Activated T-cell treated with anti-CD3 and anti-CD28 coated beads, Interleukin-2, amount 50 U/mL, for 4 hours (primary cell): ENCODE measurements around the gene LACTBL1. TPM values are rescaled to one million over a fixed set of nuclear protein-coding genes. Genes with fewer than 3 reads are reported as not detected.
A peak's percentile ranks its signal among the peaks of the same experiment; 100 is the strongest.
"Not testable (repeated sequence)": the region's sequence is repeated elsewhere in the genome, so short reads cannot be mapped to it uniquely, and the experiment has no call there.

Source experiments
- ATAC-seq, 2 donors: fragments of 200-7000 bp; cut with Tn5 transposase; one replicate each; pipeline ENCODE4 v1.10.0; 2021
- DNase-seq: peaks from one replicate; pipeline ENCODE4 v3.0.0-alpha.2; 2020
- H3K27me3 Mint-ChIP-seq: one replicate; pipeline ENCODE4 v1.8.0; 2021; ENCODE audit warnings: low read depth, mixed read lengths
- H3K36me3 Mint-ChIP-seq: one replicate; pipeline ENCODE4 v1.8.0; 2022; ENCODE audit warnings: mixed read lengths; ENCODE audit not compliant: insufficient read depth
- H3K4me1 Mint-ChIP-seq: one replicate; pipeline ENCODE4 v1.8.0; 2021; ENCODE audit warnings: low read depth, mixed read lengths
- H3K4me3 Mint-ChIP-seq: one replicate; pipeline ENCODE4 v1.8.0; 2021; ENCODE audit warnings: mild to moderate bottlenecking, moderate library complexity, mixed read lengths
- H3K9me3 Mint-ChIP-seq: one replicate; pipeline ENCODE4 v1.8.0; 2021; ENCODE audit warnings: mixed read lengths
- total RNA-seq, 3 donors: library from RNA; stranded (reverse); gene quantifications; one replicate each; pipeline ENCODE4 v1.2.1, GENCODE V29; 2021

The LACTBL1 gene
- total RNA-seq, 3 donors from 2014 or later = not detected

GRCh38 chr1:23000133-23000532, 27.5 kb upstream of the LACTBL1 start:
- H3K36me3 Mint-ChIP-seq, H3K9me3 Mint-ChIP-seq, H3K27me3 Mint-ChIP-seq, ATAC-seq, H3K4me3 Mint-ChIP-seq, DNase-seq, H3K4me1 Mint-ChIP-seq: not testable (repeated sequence)

- ATAC-seq, H3K4me3 Mint-ChIP-seq, H3K9me3 Mint-ChIP-seq, H3K36me3 Mint-ChIP-seq, DNase-seq, H3K27me3 Mint-ChIP-seq, H3K4me1 Mint-ChIP-seq: not testable (repeated sequence)
These were observed 24.9 kb upstream of the LACTBL1 start for GRCh38 chr1:22997528-22997927.

GRCh38 chr1:22995774-22996173, 23.1 kb upstream of the LACTBL1 start:
- DNase-seq (no peak), ATAC-seq (no peak)
- Mint-ChIP-seq H3K27me3 (no peaks in the 10 kb centered on the region), H3K4me1 (no peaks in the 10 kb centered on the region), H3K9me3 (peaks cover 3% of the 10 kb centered on the region), H3K4me3 (no peak overlapping the region), H3K36me3 (no peaks in the 10 kb centered on the region)

GRCh38 chr1:22993220-22993795, 20.6 kb upstream of the LACTBL1 start:
- ATAC-seq, H3K4me1 Mint-ChIP-seq, H3K36me3 Mint-ChIP-seq, H3K27me3 Mint-ChIP-seq, H3K4me3 Mint-ChIP-seq, DNase-seq, H3K9me3 Mint-ChIP-seq: not testable (repeated sequence)

- not testable (repeated sequence) for H3K27me3 Mint-ChIP-seq, ATAC-seq, DNase-seq, H3K4me3 Mint-ChIP-seq, H3K9me3 Mint-ChIP-seq, H3K4me1 Mint-ChIP-seq, H3K36me3 Mint-ChIP-seq
These were observed 19.7 kb upstream of the LACTBL1 start for GRCh38 chr1:22992384-22992783.

GRCh38 chr1:22983944-22984343, 11.3 kb upstream of the LACTBL1 start:
- Mint-ChIP-seq H3K9me3 (no peaks in the 10 kb centered on the region), H3K4me3 (no peak overlapping the region), H3K4me1 (no peaks in the 10 kb centered on the region), H3K27me3 (peaks cover 11% of the 10 kb centered on the region), H3K36me3 (no peaks in the 10 kb centered on the region)
- ATAC-seq = no peak
- no peak for DNase-seq

GRCh38 chr1:22980471-22980790, 7.8 kb upstream of the LACTBL1 start:
- not testable (repeated sequence) for ATAC-seq, H3K4me3 Mint-ChIP-seq, H3K36me3 Mint-ChIP-seq, DNase-seq, H3K9me3 Mint-ChIP-seq, H3K4me1 Mint-ChIP-seq
- peaks cover 20% of the 10 kb centered on the region for H3K27me3 Mint-ChIP-seq

GRCh38 chr1:22978299-22978698, 5.6 kb upstream of the LACTBL1 start:
- Mint-ChIP-seq H3K9me3 (no peaks in the 10 kb centered on the region), H3K4me3 (no peak overlapping the region), H3K4me1 (no peaks in the 10 kb centered on the region), H3K27me3 (peaks cover 24% of the 10 kb centered on the region), H3K36me3 (no peaks in the 10 kb centered on the region)
- ATAC-seq (no peak), DNase-seq (no peak)

- DNase-seq (peak; percentile 29), ATAC-seq (peak; percentile 80 to 87)
- no peaks in the 10 kb centered on the region for H3K4me1 Mint-ChIP-seq
- H3K4me3 Mint-ChIP-seq = no peak overlapping the region
- H3K9me3 Mint-ChIP-seq = no peaks in the 10 kb centered on the region
- no peaks in the 10 kb centered on the region for H3K36me3 Mint-ChIP-seq
- H3K27me3 Mint-ChIP-seq = peaks cover 33% of the 10 kb centered on the region
These were observed 4.0 kb upstream of the LACTBL1 start for GRCh38 chr1:22976461-22977243.

- ATAC-seq = no peak
- H3K9me3 Mint-ChIP-seq = no peaks in the 10 kb centered on the region
- no peak overlapping the region for H3K4me3 Mint-ChIP-seq
- H3K4me1 Mint-ChIP-seq = no peaks in the 10 kb centered on the region
- DNase-seq = no peak
- H3K27me3 Mint-ChIP-seq = peaks cover 38% of the 10 kb centered on the region
- no peaks in the 10 kb centered on the region for H3K36me3 Mint-ChIP-seq
These were observed 3.4 kb upstream of the LACTBL1 start for GRCh38 chr1:22976127-22976460.

GRCh38 chr1:22975694-22976093, 3.0 kb upstream of the LACTBL1 start:
- Mint-ChIP-seq H3K36me3 (no peaks in the 10 kb centered on the region), H3K9me3 (no peaks in the 10 kb centered on the region), H3K4me3 (no peak overlapping the region), H3K4me1 (no peaks in the 10 kb centered on the region), H3K27me3 (peaks cover 38% of the 10 kb centered on the region)
- no peak for DNase-seq
- no peak for ATAC-seq

GRCh38 chr1:22971611-22972405, 858 bp downstream of the LACTBL1 start:
- Mint-ChIP-seq H3K27me3 (peaks cover 57% of the 10 kb centered on the region), H3K36me3 (no peaks in the 10 kb centered on the region), H3K9me3 (peaks cover under 1% of the 10 kb centered on the region), H3K4me3 (no peak overlapping the region), H3K4me1 (no peaks in the 10 kb centered on the region)
- DNase-seq (no peak), ATAC-seq (no peak)

GRCh38 chr1:22971161-22971560, 1.5 kb downstream of the LACTBL1 start:
- DNase-seq = no peak
- Mint-ChIP-seq H3K36me3 (no peaks in the 10 kb centered on the region), H3K27me3 (peaks cover 56% of the 10 kb centered on the region), H3K4me1 (no peaks in the 10 kb centered on the region), H3K9me3 (peaks cover 7% of the 10 kb centered on the region), H3K4me3 (no peak overlapping the region)
- no peak for ATAC-seq

GRCh38 chr1:22970096-22970495, 2.6 kb downstream of the LACTBL1 start:
- Mint-ChIP-seq H3K4me1 (no peaks in the 10 kb centered on the region), H3K27me3 (peaks cover 50% of the 10 kb centered on the region)
- ATAC-seq = no peak

GRCh38 chr1:22969304-22969709, 3.4 kb downstream of the LACTBL1 start:
- Mint-ChIP-seq H3K9me3 (peaks cover 11% of the 10 kb centered on the region), H3K4me1 (no peaks in the 10 kb centered on the region), H3K36me3 (no peaks in the 10 kb centered on the region), H3K27me3 (peaks cover 49% of the 10 kb centered on the region), H3K4me3 (no peak overlapping the region)
- DNase-seq (no peak), ATAC-seq (no peak)

More at GRCh38 chr1:22970096-22970495, 2.6 kb downstream of the LACTBL1 start:
- H3K36me3 Mint-ChIP-seq = no peaks in the 10 kb centered on the region
- no peak overlapping the region for H3K4me3 Mint-ChIP-seq
- H3K9me3 Mint-ChIP-seq = peaks cover 11% of the 10 kb centered on the region
- no peak for DNase-seq
